Uterus (tissue), 2 donors: ENCODE results near the gene RPL22.

ENCODE experiments used
- CTCF ChIP-seq, 4 experiments: fragments of 200-600 bp in 2 of 4; fragments of 450-650 bp in 2 of 4; sonication (generic) in 2 of 4; IDR thresholded peaks; one replicate each; pipeline ENCODE4 v1.5.1; 2016 to 2019; ENCODE audit warnings: antibody characterized with exemption in 4 of 4, mild to moderate bottlenecking in 2 of 4, moderate library complexity in 1 of 4
- POLR2A ChIP-seq, 2 donors: fragments of 450-650 bp; IDR thresholded peaks; one replicate each; pipeline ENCODE4 v1.6.1; 2016; ENCODE audit warnings: antibody characterized with exemption in 2 of 2, mild to moderate bottlenecking in 1 of 2, moderate library complexity in 1 of 2

GRCh38 chr1:6243053-6243834 lies 43.8 kb upstream of the RPL22 start:
- no peak for TF ChIP-seq POLR2A (IDR thresholded peaks at IDR 0.05)
- TF ChIP-seq CTCF (IDR thresholded peaks at IDR 0.05) = no peak
